NK-92 treated with Interleukin-12 subunit alpha and Interleukin-12 subunit beta, amount 100 ng/mL, for 24 hours (cell line): Measurements from ENCODE around the gene UBA1.

Experiments
- DNase-seq: peaks from one replicate; lab custom pipeline; 2025; lab: John Stamatoyannopoulos, UW

The UBA1 gene

GRCh38 chrX:47189906-47190305 lies 3.7 kb upstream of the UBA1 start:
- no peak for DNase-seq

- peak; percentile 80 for DNase-seq
These were observed 3.0 kb upstream of the UBA1 start for GRCh38 chrX:47190445-47191269.

- peak; percentile 27 for DNase-seq
These were observed 2.3 kb upstream of the UBA1 start for GRCh38 chrX:47191331-47191730.

DNA sequence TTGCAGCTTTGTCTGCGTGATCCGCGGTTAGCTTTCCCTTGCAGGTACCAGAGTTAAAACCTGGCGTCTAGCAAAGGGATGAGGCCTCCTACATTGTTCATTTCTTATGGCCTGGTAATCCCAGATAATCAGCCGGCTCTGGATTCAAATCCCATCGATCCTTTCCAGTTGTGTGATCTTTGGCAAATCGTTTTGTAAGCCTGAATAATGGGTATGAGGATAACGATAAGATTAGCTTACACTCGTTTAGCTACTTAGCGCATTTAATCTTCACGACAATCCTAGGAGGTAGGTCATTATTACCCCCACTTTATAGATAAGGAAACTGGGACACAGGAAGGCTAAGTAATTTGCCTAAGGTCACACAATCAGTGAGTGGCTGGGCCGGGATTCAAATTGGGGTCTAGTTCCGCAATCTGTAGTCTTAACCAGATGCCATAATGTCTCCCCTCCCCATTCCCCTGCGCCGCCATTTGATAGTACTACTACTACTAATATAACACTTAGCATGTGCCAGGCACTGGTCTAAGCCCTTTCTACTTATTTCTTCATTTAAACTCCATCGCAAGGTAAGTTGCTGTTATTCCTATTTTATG lies 1.7 kb upstream of the UBA1 start:
- no peak for DNase-seq

- DNase-seq: no peak
These were observed 662 bp downstream of the UBA1 start for GRCh38 chrX:47194194-47194787.

GRCh38 chrX:47196098-47196497 lies 2.5 kb downstream of the UBA1 start:
- DNase-seq: no peak

DNA sequence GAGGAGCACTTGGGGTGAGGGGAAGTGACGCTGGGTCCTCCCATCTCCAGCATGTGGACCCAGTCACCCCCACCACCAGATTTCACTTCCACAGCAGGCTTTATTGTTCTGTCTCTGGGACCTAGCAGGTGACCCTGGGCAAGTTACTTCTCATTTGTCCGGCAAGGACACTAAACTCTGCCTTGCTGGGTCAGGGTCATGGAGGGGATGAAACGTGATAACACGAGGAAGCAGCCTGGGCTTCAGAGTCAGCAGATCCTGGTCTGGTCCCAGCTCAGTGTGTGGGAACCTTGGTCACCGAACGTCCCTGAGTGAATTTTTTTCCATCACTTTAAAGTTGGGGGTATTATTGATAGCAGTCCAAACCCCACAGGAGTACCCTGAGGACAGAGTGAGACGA lies 3.9 kb downstream of the UBA1 start:
- no peak for DNase-seq

- DNase-seq: no peak
These were observed 4.5 kb downstream of the UBA1 start for GRCh38 chrX:47198026-47198686.

DNA sequence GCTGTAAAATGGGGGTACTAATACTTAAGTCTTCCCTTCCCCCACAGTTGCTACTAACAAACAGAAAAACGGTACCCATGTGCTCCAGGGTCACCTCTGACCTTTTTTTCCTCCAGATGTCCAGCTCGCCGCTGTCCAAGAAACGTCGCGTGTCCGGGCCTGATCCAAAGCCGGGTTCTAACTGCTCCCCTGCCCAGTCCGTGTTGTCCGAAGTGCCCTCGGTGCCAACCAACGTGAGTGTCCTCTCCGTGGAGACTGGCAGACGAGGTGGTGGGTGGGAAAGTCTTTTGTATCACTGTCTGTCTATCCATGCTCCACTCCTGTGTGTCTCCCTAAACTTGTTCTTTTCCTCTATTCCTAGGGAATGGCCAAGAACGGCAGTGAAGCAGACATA lies 5.1 kb downstream of the UBA1 start:
- DNase-seq: no peak

DNA sequence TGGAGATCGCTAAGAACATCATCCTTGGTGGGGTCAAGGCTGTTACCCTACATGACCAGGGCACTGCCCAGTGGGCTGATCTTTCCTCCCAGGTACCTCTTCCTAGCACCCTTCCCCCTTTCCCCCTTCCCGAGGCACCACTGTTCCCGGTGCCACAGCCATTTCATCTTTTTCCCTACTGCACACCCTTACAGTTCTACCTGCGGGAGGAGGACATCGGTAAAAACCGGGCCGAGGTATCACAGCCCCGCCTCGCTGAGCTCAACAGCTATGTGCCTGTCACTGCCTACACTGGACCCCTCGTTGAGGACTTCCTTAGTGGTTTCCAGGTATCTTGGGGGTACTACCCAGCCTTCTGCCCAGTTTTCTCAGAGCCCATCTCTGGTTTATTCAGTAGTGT lies 5.7 kb downstream of the UBA1 start:
- no peak for DNase-seq

DNA sequence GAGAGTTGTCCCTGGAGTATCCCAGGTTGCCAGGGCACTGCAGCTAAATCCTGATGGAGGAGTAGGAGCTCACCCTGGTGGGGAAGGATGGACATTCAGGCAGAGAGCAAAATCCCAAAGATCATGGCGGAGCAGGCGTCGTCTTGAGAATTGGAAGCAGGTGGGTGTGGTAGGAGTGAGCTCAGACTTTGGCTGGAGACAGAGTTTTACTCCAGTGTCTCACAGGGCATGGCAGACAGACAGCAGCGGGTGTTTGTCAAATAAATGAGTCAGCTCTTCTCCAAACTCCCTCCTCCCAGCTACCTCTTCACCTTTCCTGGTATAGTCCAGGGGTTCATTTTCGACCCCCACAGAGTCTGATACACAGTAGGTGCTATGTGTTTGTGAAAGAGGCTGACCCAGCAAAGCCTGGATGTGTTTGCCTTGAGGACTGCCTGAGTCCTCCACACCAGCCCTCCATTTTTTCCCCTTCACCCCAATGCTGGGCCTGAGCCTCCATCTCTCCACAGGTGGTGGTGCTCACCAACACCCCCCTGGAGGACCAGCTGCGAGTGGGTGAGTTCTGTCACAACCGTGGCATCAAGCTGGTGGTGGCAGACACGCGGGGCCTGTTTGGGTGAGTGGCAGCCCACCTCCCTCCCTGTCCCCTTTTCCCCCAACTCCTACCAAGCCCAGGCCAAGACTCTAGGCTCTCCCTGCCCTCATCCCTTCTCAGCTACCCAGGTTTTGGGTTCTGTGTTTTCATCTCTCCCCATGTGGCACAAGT lies 6.9 kb downstream of the UBA1 start:
- no peak for DNase-seq

DNA sequence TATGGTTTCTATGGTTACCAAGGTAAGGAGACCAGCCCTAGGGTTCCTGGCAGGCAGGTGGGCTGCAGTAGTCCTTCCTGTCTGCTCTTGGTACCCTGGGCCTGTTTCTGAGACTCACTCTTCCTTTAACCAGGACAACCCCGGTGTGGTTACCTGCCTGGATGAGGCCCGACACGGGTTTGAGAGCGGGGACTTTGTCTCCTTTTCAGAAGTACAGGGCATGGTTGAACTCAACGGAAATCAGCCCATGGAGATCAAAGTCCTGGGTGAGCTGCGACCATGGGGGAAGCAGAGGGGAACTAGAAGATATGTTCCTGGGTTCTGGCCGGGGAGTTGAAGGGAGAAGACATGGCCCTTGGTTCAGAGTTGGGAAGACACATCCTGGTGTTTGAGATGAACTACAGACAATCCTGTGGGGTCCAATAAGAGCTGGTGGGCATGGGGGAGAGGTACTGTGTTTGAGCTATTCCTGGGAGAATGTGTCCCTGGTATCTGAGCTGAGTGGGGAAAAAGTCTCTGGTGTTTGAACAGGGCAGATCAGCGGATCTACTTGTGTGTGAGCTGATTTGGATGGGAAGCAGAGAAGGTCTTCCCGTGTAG lies 7.8 kb downstream of the UBA1 start:
- DNase-seq: no peak

- DNase-seq: no peak
These were observed 8.7 kb downstream of the UBA1 start for GRCh38 chrX:47202316-47202715.

DNA sequence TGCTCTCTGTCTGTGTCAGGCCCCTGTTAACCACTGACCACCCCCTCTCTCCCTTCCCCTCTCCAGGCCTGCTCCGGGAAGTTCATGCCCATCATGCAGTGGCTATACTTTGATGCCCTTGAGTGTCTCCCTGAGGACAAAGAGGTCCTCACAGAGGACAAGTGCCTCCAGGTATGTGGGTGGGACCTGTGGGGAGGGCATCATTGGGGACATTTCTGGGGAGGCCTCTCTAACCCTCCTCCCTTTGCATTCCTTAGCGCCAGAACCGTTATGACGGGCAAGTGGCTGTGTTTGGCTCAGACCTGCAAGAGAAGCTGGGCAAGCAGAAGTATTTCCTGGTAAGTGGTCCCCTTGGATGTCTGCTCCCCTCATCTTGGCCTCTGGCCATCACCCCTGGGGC lies 9.2 kb downstream of the UBA1 start:
- no peak for DNase-seq

GRCh38 chrX:47204970-47205369 lies 11.3 kb downstream of the UBA1 start:
- DNase-seq: no peak

- no peak for DNase-seq
These were observed 12.7 kb downstream of the UBA1 start for GRCh38 chrX:47206316-47206715.

GRCh38 chrX:47208108-47208507 lies 14.5 kb downstream of the UBA1 start:
- no peak for DNase-seq

DNA sequence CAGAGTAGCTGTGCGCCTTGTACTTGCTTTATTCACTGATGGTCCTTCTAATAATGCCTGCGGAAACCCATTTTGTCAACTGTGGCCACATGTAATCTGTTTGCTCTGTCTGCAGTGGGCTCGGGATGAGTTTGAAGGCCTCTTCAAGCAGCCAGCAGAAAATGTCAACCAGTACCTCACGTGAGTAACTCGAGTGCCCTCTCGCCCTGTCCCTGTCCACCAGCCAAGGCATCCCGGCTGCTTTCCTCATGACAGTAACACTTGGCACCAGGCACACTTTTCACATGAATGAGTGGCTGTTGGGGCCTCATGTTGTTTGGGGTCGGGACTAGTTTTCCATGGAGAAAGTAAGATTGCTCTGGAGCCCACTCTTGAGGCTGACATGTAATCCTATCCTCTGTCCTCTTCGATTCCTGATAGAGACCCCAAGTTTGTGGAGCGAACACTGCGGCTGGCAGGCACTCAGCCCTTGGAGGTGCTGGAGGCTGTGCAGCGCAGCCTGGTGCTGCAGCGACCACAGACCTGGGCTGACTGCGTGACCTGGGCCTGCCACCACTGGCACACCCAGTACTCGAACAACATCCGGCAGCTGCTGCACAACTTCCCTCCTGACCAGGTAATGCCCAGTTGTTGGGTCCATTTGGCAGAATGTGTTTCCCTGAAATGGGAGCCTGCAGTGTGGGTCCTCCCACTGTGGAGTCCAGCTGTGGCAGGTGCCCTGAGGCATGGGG lies 16.0 kb downstream of the UBA1 start:
- DNase-seq: no peak

DNA sequence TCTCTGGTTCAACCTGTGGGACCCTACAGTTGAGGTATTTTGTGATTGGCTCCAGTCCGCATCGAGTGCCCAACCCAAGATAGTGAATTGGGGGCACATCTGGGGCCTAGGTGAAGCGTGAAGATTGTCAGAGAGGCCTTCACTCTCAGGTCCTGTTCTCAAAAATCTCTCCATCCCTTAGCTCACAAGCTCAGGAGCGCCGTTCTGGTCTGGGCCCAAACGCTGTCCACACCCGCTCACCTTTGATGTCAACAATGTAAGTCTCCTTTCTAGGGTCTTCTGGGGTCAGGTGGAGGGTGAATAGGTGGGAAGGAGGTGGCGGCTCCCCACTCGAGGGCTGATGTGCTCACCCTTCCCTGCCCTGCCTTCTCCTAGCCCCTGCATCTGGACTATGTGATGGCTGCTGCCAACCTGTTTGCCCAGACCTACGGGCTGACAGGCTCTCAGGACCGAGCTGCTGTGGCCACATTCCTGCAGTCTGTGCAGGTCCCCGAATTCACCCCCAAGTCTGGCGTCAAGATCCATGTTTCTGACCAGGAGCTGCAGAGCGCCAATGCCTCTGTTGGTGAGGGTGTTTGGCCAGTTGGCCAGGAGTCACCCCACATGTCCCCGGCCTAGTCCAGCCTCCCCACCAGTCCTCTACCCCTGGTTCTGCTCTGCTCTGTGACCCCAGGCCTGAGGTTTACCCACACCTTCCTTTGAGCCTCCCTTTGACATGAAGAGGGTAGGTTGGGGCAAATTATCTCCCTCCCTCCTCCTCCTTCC lies 17.2 kb downstream of the UBA1 start:
- DNase-seq: no peak
